ENCODE measurements around the gene SLC34A3. TPM values are rescaled to one million over a fixed set of nuclear protein-coding genes. Genes with fewer than 3 reads are reported as not detected.

Gene SLC34A3
- total and polyA plus RNA-seq, 2 of the 8 experiments (the other 6 are each of a cell fraction or from before 2014, with no cell fraction given): 0.08 TPM; not detected in 1

DNA sequence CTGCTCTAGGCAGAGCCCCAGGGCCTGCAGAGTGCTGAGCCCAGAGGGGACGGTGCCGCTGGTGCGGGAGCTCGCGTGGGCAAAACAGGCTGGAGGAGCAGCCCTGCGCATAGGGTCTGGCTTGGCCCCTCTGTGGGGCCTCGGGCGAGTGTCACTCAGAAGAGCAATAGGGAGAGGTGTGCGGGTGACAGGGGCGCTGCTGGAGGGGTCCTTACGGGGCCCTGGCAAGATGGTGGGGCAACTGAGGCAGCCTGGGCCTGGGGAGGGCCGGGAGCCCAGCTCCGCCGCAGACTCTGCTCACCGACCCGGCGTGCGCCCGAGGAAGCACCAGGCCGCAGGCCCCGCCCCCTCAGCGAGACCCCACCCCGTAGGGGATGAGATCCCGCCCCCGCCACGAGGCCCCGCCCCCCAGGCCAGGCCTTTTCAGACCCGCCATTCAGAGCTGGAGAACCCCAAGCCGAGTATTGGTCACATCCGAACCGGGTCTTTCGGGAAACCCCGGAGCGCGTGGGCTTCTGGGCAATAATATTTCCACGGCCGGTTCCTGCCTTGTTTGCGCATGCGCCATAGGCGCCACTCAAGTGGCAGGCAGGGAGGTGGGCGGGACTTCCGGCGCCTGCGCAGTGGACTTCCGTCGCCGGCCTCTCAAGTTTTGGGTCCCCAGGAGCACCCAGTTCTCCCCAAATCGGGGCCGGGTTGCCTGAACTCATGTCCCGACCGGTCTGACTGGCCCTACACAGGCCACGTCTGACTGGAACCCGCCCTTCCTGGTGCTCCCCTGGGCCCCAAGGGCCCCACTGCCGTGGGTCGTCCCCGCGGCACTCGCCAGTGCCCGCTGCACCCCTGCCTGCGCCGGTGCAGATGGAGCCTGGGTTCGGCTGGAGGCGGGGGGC lies 7.4 kb upstream of the SLC34A3 start (continued):
- TF ChIP-seq, protein P1, sequence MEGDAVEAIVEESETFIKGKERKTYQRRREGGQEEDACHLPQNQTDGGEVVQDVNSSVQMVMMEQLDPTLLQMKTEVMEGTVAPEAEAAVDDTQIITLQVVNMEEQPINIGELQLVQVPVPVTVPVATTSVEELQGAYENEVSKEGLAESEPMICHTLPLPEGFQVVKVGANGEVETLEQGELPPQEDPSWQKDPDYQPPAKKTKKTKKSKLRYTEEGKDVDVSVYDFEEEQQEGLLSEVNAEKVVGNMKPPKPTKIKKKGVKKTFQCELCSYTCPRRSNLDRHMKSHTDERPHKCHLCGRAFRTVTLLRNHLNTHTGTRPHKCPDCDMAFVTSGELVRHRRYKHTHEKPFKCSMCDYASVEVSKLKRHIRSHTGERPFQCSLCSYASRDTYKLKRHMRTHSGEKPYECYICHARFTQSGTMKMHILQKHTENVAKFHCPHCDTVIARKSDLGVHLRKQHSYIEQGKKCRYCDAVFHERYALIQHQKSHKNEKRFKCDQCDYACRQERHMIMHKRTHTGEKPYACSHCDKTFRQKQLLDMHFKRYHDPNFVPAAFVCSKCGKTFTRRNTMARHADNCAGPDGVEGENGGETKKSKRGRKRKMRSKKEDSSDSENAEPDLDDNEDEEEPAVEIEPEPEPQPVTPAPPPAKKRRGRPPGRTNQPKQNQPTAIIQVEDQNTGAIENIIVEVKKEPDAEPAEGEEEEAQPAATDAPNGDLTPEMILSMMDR (IDR thresholded peaks at IDR 0.05; ENCODE audit: control extremely low read depth in 1 of 3, insufficient read depth in 1 of 3, low read depth in 1 of 3, low read length in 3 of 3): no peak

Measured in H1 (cell line).